Activated CD4-positive, alpha-beta T cell treated with anti-CD3 and anti-CD28 coated beads for 4 hours (primary cell): ENCODE results near the gene ADTRP.

ENCODE experiments used
- DNase-seq, 2 donors: peaks; one replicate each; pipeline ENCODE4 v3.0.0-alpha.2; 2020

Gene ADTRP

DNA sequence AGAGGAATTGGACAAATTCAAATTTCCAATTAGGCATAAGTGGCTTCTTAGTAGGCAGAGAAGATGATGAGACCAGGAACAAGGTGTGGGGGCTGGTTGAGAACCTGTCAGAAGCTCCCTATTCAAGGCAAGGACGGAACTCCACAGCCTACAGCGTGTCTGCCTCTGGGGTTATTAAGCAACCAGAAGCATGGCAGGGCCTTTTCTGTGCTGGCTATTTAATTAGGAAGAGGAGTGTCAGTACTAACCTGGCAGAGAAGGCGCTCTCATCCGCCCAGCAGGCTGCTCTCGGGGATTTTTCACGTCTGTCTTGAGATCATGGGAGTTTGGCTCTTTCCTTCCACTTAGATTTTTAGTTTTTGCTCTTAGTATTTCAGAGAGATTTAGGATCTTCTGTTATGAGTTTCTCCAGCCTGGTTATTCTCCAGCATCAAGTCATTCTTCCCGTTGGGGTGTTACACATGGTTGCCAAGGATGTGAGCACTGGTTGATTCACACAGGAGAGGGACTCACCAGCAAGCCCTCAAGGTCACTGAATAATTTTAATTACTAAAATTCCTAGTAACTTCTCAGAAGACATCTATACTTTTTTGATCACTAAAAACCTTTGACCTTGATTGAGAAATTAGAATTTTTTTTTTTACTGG, 23.9 kb downstream of the ADTRP start:
- no peak for DNase-seq

- no peak for DNase-seq
These were observed 24.8 kb downstream of the ADTRP start for GRCh38 chr6:11753798-11754197.

DNA sequence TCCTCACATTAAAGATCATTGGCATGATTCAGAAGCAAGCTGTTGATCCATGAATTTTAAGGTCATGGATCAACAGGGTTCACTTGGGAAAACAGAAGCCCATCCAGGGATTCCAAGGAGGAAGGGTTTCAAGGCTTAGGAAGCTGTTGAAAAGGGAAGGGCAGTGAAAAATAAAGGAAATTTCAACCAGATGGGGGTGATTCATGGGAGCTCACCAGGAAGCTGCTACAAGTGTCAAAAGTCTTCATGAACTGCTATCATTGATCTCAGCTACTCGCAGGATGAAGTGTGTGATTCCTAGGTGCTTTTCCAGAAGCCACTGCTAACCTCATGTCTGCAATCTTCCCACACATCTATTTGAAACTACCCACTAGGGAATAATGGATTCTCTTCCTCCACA, 26.2 kb downstream of the ADTRP start:
- DNase-seq: no peak

DNA sequence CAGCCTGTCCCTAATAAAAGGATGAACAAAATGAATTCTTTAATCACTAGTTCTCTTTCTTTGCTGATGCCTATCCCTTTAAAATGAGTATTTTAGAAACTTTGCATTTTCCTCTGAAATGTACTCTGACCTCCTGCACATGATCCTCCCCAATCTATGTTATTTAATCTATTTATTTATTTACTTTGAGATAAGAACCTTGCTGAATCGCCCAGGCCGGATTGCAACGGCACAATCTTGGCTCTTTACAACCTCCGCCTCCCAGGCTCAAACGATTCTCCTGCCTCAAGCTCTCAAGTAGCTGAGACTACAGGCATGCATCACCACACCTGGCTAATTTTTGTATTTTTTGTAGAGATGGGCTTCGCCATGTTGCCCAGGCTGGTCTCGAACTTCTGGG, 27.9 kb downstream of the ADTRP start:
- DNase-seq: no peak

DNA sequence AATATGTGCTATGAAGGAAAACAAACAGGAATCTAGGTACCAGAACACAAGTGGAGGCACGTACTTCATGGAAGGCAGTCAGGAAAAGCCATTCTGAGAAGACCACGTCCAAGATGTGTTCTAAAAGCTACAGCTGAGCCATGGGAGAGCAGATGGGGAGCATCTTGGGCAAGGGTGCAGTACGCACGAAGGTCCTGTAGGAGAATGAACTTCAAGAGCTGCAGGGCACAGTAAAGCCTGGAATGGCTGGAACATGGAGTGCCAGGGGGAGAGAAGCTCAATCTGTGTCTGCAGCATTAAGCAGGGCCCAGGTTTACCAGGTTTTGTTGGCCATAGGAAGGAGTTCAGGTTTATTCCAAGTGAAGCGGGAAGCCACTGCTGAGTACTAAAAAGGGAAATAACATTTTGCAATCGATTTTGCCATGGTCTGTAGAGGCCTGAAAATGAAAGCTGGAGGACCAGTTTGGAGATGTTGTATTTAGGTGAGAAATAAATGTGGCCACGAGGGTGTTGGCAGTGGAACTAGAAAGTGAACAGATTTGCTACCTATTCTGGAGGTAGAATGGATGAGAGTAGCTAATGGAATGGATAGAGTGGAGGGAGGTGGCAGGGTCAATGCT, 29.9 kb downstream of the ADTRP start:
- DNase-seq: no peak

DNA sequence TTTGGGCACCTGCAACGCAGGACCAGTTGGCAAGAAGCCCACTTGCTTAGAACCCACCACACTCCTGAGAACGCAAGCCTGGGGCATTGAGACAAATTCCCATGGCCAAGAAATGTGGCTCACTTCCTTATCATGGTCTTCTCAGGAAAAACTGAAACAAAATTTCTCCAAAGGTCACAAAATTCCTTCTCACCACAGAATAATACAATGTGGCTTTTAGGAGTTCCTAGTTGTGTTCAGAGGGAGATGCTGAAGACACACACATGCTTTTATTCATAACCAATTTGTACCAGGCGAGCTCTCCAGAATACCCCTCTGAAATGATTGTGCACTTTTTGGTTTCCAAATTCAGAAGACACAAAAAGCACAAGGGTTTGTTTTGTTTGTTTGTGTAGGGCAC, 31.6 kb downstream of the ADTRP start:
- no peak for DNase-seq

DNA sequence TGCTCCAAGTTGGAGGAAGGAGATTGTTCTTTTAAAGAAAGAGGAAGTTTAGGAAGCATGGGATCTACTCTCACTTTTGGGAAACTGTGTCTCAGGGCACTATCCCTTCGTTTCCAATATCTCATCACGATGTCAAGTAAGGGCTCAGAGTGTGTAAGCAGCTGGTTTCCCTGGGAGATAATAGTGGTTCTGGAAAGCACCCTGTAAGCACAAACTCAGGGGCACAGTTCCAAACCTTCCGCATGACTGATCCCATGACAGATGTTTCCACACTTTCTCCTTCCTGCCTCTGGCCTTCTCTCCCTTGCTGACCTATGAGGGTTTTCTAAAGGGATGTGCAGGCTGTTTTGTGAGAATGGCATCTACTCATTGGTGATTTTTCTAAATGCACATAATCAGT, 33.9 kb downstream of the ADTRP start:
- DNase-seq: no peak

GRCh38 chr6:11744101-11744500, 34.5 kb downstream of the ADTRP start:
- DNase-seq: no peak

DNA sequence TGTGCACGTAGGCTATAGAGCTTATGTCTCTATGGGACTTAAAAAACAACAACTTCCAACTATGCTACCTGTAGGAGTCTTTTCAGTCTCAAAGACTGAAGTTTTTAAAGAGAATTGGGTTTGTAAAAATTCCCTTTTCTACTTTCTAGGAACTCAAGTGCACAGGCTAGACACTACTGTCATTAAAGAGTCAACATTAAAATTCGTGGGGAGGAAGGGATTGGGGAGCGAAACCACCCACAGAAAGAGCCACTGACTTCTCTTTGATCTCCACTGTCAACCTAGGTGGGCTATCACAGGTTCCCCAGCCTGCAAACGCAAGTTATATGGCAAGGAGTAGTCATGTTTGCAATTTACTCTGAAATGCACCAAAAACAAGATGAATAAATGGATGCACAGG, 37.7 kb downstream of the ADTRP start:
- DNase-seq: no peak

GRCh38 chr6:11738661-11739375, 39.8 kb downstream of the ADTRP start:
- no peak for DNase-seq

DNA sequence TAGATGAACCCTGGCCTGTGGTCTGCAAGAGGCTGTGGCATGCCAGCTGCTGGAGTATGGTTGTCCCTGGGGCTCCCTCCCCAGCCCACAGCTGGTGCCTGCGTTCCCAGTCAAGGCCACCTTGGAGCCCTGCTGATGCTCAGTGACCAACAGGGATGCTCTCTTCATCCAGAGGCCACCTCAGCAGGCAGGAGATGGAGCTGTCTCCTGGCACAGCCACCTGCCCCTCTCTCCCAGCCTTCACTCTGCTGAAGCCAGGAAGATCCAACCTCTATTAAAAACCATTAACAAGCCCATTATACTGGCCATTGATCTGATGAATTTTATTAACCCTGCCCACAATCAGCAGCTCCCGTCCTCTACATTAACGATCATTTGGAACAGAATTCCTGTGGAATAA, 40.4 kb downstream of the ADTRP start:
- DNase-seq: no peak

GRCh38 chr6:11736601-11737000, 42.0 kb downstream of the ADTRP start:
- DNase-seq: no peak

GRCh38 chr6:11734861-11735613, 43.6 kb downstream of the ADTRP start:
- DNase-seq: no peak

GRCh38 chr6:11732036-11732631, 46.5 kb downstream of the ADTRP start:
- peak; percentile 39 to 42 for DNase-seq

- DNase-seq: no peak
These were observed 47.2 kb downstream of the ADTRP start for GRCh38 chr6:11731423-11731822.

DNA sequence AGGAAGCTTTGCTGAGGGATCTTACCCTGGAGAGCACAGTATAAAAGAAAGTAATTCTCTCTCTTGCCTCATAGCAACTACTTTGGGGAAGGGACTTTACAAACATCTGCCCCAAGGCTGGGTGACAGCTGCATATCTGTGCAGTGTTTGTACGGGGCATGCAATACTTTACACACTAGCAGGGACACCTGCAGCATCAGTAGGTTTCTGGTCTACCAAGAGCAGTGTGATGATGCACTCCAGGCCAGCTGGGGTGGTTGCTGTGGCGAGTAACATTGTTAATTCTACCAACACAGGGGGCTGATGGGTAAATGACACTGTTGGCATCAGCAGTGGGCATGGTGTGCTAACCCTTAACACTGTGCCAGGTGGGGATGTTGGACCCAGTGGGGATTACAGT, 48.0 kb downstream of the ADTRP start:
- no peak for DNase-seq

DNA sequence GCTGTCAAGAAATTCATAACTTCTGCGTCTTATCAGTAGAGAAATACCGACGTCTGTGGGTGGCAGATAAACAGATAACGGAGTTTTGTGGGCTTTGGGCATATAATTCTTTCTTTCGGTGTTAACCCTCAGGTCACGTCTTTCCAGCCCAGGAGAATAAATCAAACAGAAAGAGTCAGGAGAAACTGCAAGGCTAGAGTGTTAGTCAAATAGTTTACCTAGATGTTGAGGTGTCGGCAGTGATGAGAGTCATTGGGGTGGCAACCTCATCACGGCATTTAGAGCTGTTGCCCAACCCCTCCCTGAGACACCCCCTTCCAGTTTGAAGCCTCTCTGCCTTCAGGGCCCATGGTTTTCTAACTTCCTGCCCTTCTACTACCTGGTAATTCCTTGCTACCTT, 49.5 kb downstream of the ADTRP start:
- DNase-seq: peak; percentile 43 to 45

DNA sequence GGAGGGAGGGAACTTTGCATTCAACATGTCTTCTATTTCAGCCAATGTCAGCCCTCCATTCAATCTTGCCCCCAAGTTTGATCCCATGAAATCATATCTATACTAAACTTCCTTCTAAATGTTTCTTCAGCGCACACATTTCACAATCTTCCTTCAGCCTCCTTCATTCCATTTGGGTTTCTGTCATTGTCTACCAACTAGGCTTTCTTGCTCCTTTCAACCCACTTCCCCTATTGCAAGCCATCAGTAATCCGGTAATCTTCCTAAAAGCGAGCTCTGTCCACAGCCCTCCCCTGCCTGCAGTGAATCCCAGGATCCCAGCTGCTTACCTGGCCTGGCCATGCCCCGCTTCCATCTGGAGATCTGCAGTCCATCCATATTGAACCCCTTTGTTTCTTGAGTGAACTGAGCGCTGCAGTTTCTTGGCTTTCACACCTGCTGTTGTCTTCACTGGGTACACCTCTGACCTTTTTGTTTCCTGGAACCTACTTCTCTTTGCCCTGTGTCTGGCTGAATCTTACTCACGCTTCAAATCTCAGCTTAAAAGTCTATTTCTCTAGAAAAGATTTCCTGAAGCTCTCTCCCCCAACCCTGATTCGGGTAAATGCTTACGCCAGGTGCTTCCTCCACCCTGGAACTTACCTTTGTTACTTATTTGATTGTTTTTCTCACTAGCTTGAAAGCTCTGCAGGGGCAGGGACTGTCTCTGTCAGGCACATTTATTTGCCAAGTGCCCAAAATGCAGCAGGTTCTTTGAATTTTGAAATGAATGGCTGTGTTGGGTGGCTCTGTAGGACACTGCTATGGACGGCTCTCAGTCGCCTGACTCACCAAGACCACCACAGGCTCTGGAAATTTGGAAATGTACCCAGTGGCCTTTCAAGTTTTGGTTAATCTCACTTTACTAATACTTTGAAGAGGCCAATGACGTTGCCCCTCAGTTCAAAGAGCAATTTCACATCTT, 50.3 kb downstream of the ADTRP start:
- peak; percentile 46 to 53 for DNase-seq

GRCh38 chr6:11727346-11727997, 51.1 kb downstream of the ADTRP start:
- DNase-seq: no peak

DNA sequence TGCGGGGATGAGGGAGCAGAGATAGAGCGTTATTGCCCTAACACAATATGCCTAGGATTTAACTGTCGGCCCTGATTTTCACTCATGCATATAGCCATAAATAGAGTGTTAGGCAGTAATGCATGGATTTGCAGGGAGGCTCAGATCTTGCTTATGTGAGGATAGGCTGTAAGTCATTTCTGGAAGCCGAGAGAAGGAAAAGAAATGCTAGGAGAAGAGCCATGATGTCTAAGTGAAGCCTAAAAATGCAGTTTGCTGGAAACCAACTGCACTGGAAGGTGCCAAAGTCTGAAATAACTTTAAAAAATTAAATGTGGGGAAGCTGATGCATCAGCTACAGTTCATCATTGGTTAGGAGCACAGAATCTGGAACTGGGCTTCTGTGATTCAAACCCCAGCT, 54.3 kb downstream of the ADTRP start:
- no peak for DNase-seq
